NT2/D1 (cell line): ENCODE results near the gene CACNA1E.

Source experiments
- DNase-seq: peaks from one replicate; pipeline ENCODE4 v3.0.0-alpha.2; 2011; ENCODE audit warnings: low read depth, low spot score
- H3K27me3 ChIP-seq: 2 replicates; pipeline ENCODE4 v1.6.0; 2011; ENCODE audit warnings: mild to moderate bottlenecking; ENCODE audit not compliant: insufficient read length, insufficient read depth
- H3K36me3 ChIP-seq: 2 replicates; pipeline ENCODE4 v1.6.1; 2011; ENCODE audit warnings: mild to moderate bottlenecking, low read length, mixed read lengths; ENCODE audit not compliant: insufficient read depth, insufficient read length
- H3K4me1 ChIP-seq: 2 replicates; pipeline ENCODE4 v1.5.1; 2011; ENCODE audit not compliant: insufficient read depth, insufficient read length
- H3K4me3 ChIP-seq: 2 replicates; pipeline ENCODE4 v1.5.1; 2011; ENCODE audit warnings: low read depth; ENCODE audit not compliant: insufficient read length
- H3K9ac ChIP-seq: 2 replicates; pipeline ENCODE4 v1.6.0; 2011; ENCODE audit warnings: low read depth; ENCODE audit not compliant: insufficient read length
- H3K9me3 ChIP-seq: 2 replicates; pipeline ENCODE4 v1.5.1; 2011; ENCODE audit warnings: mild to moderate bottlenecking, low read length; ENCODE audit not compliant: insufficient read depth
- SUZ12 ChIP-seq: IDR thresholded peaks from 2 replicates; pipeline ENCODE4 v1.6.1; 2011; ENCODE audit not compliant: insufficient read length, insufficient read depth; ENCODE audit errors: extremely low read depth
- YY1 ChIP-seq: IDR thresholded peaks from 2 replicates; pipeline ENCODE4 v1.6.1; 2011; ENCODE audit not compliant: insufficient read length, insufficient read depth
- ZNF274 ChIP-seq: IDR thresholded peaks from 2 replicates; pipeline ENCODE4 v1.6.1; 2011; ENCODE audit warnings: mild to moderate bottlenecking, low read depth, low read length

CACNA1E gene

DNA sequence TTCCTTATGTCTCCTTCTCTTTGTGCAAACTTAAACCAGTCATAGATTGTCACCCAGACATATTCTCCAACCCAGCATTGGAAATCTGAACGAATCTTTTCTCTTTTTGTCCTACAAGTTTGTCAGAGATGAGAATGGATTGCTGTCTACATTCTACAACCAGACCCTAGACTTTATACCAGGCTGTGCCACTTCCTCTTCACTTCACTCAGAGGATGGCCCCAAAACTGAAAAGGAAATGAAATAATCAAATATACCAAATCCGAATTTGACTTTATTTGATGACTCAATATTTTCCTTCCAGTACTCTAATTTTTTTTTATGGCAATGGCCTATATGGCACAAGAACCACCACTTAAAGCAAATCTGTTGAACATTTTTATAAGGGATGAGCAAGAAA is 321.7 kb downstream of the CACNA1E start:
- no peak for TF ChIP-seq ZNF274
- TF ChIP-seq SUZ12, result no peak
- no peak for TF ChIP-seq YY1
- Histone ChIP-seq H3K4me1 (peaks cover 6% of the 10 kb centered on the region), H3K36me3 (no peaks in the 10 kb centered on the region), H3K9me3 (no peaks in the 10 kb centered on the region), H3K9ac (no peak overlapping the region), H3K27me3 (no peaks in the 10 kb centered on the region), H3K4me3 (no peak overlapping the region)
- DNase-seq, result no peak

DNA sequence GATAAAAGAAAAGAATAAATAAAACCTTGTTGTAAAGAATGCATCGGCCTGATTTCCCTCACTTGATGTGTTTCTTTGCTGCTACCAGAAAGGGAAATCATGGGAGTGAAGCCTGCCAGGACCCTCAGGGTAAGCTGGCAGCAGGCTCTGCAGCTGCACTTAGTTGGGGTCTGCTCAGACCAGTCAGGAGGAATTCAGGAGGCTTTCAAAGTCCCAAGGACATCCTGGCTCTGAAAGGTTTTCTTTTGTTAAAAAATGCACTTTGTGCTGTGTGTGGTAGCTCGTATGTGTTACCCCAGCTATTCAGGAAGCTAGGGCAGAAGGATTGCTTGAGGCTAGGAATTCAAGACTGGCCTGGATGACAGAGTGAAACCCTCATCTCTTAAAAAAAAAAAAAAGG is 323.4 kb downstream of the CACNA1E start:
- H3K4me1 ChIP-seq, result peaks cover 6% of the 10 kb centered on the region
- H3K4me3 ChIP-seq, result no peak overlapping the region
- H3K27me3 ChIP-seq, result no peaks in the 10 kb centered on the region
- H3K9me3 ChIP-seq, result no peaks in the 10 kb centered on the region
- H3K36me3 ChIP-seq, result no peaks in the 10 kb centered on the region
- peak; percentile 48 for DNase-seq
- TF ChIP-seq YY1 (no peak), ZNF274 (no peak), SUZ12 (no peak)
- H3K9ac ChIP-seq, result no peak overlapping the region

DNA sequence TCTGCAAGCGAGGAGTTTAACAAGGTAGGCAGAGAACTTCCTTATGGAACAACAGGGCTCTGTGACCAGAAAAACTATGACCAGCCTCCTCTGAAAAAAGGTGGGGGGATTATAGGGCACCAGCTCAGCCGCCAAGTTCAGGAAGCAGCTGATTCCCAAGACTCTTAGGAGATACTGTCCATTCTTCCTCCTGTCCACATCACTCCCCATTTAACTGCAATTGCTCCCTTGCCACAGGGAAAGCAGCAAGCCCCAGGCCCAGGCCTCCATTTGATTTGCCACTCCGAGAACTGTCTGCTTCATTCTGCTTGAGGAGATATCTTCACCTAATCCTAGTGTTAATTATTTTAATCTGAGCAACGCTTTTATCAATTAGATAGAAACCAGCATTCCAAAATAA is 323.9 kb downstream of the CACNA1E start:
- Histone ChIP-seq H3K9ac (no peak overlapping the region), H3K27me3 (no peaks in the 10 kb centered on the region), H3K4me1 (peaks cover 6% of the 10 kb centered on the region), H3K4me3 (no peak overlapping the region), H3K9me3 (no peaks in the 10 kb centered on the region), H3K36me3 (no peaks in the 10 kb centered on the region)
- TF ChIP-seq YY1 (no peak), SUZ12 (no peak), ZNF274 (no peak)
- DNase-seq, result no peak

DNA sequence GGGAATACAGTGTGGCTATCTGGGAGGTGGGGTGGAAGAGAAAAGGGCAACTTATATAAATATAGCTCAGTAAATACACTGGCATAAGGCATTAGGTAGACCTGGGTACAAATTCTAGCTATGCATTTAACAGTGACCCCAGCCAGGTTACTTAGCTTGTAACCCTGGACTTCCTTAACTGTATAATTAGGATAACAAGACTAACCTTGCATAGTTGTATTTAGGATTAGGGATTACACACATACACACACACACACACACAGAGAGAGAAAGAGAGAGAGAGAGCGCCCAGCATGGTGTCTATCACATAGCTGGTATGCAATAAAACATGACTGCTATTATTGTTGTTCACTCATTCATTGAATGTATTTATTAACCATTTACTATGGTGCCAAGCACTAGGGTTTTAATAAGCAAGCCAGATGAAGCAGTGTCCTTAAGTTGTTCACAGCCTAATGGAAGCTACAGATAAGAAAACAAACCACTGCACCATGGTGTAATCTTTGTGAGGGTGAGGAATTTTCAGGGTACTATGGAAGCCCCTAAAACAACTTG is 326.8 kb downstream of the CACNA1E start:
- no peaks in the 10 kb centered on the region for H3K9me3 ChIP-seq
- no peak for TF ChIP-seq YY1
- TF ChIP-seq SUZ12, result no peak
- TF ChIP-seq ZNF274, result no peak
- no peak for DNase-seq
- H3K27me3 ChIP-seq, result no peaks in the 10 kb centered on the region
- no peaks in the 10 kb centered on the region for H3K36me3 ChIP-seq
- no peak overlapping the region for H3K9ac ChIP-seq
- peaks cover 6% of the 10 kb centered on the region for H3K4me1 ChIP-seq
- no peak overlapping the region for H3K4me3 ChIP-seq

DNA sequence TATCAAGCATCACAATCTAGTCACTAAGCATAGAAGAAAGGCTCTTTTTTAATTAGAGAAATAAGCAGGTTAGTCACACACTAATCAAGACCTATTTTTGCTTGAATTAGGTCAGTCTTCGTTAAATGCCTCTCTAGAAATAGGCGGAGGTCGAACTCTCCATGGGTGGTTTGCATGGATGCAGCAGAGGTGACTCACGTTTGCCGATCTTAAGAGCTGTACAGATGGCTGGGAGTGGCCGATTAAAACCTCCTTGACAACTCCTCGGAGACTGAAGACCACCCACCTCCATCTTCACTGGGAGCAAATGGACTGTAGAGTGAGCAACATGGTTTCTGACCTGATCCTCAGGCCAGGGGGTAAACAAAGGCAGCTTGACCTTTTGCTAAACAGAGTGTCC is 328.9 kb downstream of the CACNA1E start:
- no peak overlapping the region for H3K9ac ChIP-seq
- H3K27me3 ChIP-seq, result no peaks in the 10 kb centered on the region
- no peak for TF ChIP-seq ZNF274
- no peak for TF ChIP-seq YY1
- TF ChIP-seq SUZ12, result no peak
- DNase-seq, result peak; percentile 33
- no peaks in the 10 kb centered on the region for H3K4me1 ChIP-seq
- H3K9me3 ChIP-seq, result no peaks in the 10 kb centered on the region
- H3K4me3 ChIP-seq, result no peak overlapping the region
- no peaks in the 10 kb centered on the region for H3K36me3 ChIP-seq

DNA sequence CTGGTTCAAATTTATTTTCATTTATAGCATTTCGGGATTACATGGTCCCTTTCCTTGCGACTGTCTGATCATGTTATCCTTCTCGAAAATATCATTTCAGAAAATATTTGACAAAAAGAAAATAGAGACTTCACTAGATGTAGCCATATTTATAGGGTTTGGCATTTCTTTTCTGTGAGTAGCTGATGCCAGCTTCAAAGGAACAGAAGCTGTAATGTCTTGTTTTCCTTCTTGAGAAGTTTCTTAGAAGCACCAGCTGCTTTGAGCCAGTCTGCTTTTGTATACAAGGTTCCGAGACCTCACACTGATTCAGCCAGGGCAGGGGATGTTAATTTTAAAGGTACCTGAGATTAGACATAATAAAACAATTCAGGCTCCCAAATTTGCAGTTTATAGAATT is 329.9 kb downstream of the CACNA1E start:
- no peaks in the 10 kb centered on the region for H3K9me3 ChIP-seq
- H3K36me3 ChIP-seq, result no peaks in the 10 kb centered on the region
- H3K27me3 ChIP-seq, result no peaks in the 10 kb centered on the region
- H3K9ac ChIP-seq, result no peak overlapping the region
- DNase-seq, result no peak
- no peak for TF ChIP-seq SUZ12
- no peak overlapping the region for H3K4me3 ChIP-seq
- H3K4me1 ChIP-seq, result no peaks in the 10 kb centered on the region

DNA sequence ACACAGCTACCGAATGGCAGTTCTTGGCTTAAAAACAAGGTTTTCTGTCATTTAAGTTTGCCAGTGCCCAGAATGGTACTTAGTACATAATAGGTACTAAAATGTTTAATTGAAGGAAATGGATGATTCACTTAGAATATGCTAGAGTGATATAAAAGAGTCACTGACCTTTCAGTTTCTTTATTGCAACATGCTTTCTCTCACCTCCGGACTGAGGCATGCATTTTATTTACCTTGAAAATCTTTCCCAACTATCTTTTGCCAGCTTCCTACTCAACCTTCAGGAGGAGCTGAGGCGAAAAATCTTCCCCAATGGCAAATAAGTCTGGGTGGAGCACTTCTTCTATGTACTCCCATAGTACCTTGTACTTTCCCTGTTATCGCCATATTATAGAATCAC is 333.3 kb downstream of the CACNA1E start:
- Histone ChIP-seq H3K4me1 (no peaks in the 10 kb centered on the region), H3K27me3 (no peaks in the 10 kb centered on the region), H3K36me3 (no peaks in the 10 kb centered on the region), H3K9ac (no peak overlapping the region), H3K4me3 (no peak overlapping the region), H3K9me3 (no peaks in the 10 kb centered on the region)
- no peak for TF ChIP-seq YY1
- no peak for DNase-seq

DNA sequence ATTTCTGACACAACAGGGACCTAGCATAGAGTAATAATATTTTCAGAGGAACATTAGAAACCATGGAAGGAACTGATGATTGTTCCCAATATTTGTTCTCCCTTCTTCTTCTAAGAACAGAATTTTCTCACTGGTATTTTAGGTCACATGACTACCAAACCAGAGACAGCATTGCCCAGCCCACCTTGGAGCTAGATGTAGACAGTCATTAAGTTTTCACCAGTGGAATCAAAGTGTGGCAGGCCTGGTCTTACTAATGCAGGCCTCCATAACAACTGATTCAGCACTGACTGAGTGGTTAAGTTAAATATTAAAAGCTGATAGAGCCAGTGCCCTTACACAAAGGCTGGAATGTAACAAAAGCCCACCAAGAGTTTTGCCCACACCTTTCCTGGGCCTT is 333.8 kb downstream of the CACNA1E start:
- Histone ChIP-seq H3K9ac (no peak overlapping the region), H3K27me3 (no peaks in the 10 kb centered on the region), H3K4me3 (no peak overlapping the region), H3K36me3 (no peaks in the 10 kb centered on the region), H3K9me3 (no peaks in the 10 kb centered on the region), H3K4me1 (no peaks in the 10 kb centered on the region)
- no peak for TF ChIP-seq SUZ12
- no peak for TF ChIP-seq ZNF274
- no peak for TF ChIP-seq YY1
- no peak for DNase-seq
